Left cardiac atrium (tissue), 4 donors: Measurements from ENCODE around the gene NPEPL1. TPM values are rescaled to one million over a fixed set of nuclear protein-coding genes. Genes with fewer than 3 reads are reported as not detected.
"Not testable (repeated sequence)": the region's sequence is repeated elsewhere in the genome, so short reads cannot be mapped to it uniquely, and the experiment has no call there.

Experiments
- ATAC-seq, 2 donors: fragments of 200-7000 bp; cut with Tn5 transposase; one replicate each; pipeline ENCODE4 v1.9.1; 2020; ENCODE audit warnings: mild to moderate bottlenecking in 2 of 2, moderate library complexity in 2 of 2
- DNase-seq: peaks from one replicate; pipeline ENCODE4 v3.0.0-alpha.2; 2020
- intact Hi-C, 2 donors: fragments of 100-400 bp; cut with DNase I; formaldehyde crosslinking; loops; one replicate each; pipeline versions ENCODE4 v1.14.1 to v1.15.1; 2022 to 2023
- total RNA-seq, 2 donors: library from RNA; stranded (reverse); fragmentation: NEBNext Ultra II Directional; extraction: Animal tissue kit (Norgen Biotek cat#: 25700); gene quantifications; one replicate each; pipeline ENCODE4 v1.2.1, GENCODE V29; 2021
- donor health status: DM: no; HTN: yes; CAD: no.
- donor health status: DM: no; HTN: yes; CAD: no; lungs with severe emphysema.
- donor health status: DM: yes; HTN: yes; CAD: no.
- donor health status: Dilated cardiomyopathy.

NPEPL1 gene
- total RNA-seq, 2 donors from 2014 or later = 19.7 to 20.0 TPM

GRCh38 chr20:58748618-58749017, 56.0 kb downstream of the NPEPL1 start:
- DNase-seq = no peak
- intact Hi-C loops = no loop called here
- no peak for ATAC-seq

- DNase-seq = no peak
- intact Hi-C loops = no loop called here
- no peak for ATAC-seq
Observed at GRCh38 chr20:58749098-58749769, 56.6 kb downstream of the NPEPL1 start.

GRCh38 chr20:58749979-58750378, 57.4 kb downstream of the NPEPL1 start:
- intact Hi-C loops = no loop called here
- DNase-seq (no peak), ATAC-seq (no peak)

DNA sequence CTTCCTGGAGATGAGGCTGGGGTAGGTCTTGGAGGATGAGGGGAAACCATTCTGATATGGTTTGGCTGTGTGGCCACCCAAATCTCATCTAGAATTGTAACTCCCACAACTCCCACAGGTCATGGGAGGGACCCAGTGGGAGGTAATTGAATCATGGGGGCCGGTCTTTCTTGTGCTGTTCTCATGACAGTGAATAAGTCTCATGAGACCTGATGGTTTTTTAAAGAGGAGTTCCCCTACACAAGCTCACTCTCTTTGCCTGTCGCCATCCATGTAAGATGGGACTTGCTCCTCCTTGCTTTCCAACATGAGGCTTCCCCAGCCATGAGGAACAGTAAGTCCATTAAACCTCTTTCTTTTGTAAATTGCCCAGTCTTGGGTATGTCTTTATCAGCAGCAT, 58.1 kb downstream of the NPEPL1 start:
- DNase-seq, ATAC-seq, intact Hi-C loops: not testable (repeated sequence)

DNA sequence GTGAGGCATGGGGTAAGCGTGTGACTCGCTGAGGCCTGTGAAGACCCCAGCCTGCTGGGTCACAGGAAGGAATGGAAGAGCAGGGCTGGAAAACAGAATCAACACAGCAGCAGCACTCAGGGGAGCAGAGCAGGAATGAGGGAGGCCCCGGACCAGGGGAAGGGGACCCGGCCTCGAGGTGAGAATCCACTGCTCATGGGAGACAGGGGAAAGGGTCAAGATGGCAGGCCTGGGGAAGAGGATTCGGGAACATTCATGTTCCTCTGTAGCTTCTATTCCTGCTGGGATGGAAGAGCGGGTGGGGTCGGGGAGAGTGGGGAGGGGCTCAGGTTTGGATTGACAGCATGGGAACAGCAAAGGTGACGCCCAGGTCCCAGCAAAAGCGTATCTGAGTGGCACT, 59.4 kb downstream of the NPEPL1 start:
- intact Hi-C loops = no loop called here
- ATAC-seq (no peak), DNase-seq (no peak)

DNA sequence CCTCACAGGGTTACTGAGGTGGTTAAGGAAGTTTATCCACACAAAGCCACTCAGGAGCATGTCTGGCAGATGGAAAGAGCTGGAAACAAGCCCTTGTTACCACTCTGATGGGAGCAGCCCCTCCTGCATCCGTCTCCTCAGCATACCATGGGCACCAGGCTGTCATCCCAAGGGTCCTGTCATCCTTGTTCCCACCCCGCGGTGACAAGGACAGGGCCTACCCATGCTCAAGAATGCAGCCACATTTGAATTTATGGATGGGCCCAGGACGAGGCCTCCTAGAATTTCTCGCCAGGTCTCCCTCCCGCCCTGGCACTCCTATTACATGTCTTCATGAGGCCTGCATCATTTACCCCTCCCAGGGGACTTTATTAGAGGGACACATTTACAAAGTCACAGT, 60.0 kb downstream of the NPEPL1 start:
- intact Hi-C loops = no loop called here

GRCh38 chr20:58753267-58753921, 60.8 kb downstream of the NPEPL1 start:
- ATAC-seq (no peak), DNase-seq (no peak)
- intact Hi-C loops = no loop called here

More for the DNA sequence above, 60.0 kb downstream of the NPEPL1 start:
- ATAC-seq = no peak
- no peak for DNase-seq

DNA sequence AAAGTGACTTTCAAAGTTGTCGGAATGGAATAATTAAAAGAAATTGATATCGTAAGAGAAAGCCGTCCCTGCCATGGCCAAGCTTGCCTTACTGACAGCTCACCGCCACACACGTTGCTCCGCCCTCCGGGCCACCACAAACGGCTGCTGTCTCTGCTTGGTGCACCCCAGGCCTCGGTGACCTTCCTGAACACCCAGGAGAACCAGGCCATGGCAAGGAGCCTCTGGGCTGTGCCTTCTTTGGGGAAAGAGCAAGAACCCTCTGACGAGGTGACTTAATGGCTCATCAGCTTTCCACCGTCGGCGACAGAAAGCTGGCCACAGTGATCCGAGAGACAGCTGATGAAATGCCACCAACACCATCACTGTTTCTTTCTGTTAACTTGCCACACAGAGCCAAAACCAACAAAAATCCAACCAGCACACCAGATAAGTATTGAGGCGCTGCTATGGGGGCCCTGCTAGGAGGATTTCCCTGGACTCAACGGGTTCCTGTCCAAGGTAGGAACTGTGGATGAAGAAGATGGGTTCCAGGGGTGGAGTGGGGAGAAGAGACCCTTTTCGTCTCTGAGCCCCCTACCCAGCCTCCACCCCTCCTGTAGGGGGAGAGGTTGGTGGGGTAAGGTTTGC, 61.4 kb downstream of the NPEPL1 start:
- ATAC-seq (no peak), DNase-seq (no peak)
- intact Hi-C loops = no loop called here

DNA sequence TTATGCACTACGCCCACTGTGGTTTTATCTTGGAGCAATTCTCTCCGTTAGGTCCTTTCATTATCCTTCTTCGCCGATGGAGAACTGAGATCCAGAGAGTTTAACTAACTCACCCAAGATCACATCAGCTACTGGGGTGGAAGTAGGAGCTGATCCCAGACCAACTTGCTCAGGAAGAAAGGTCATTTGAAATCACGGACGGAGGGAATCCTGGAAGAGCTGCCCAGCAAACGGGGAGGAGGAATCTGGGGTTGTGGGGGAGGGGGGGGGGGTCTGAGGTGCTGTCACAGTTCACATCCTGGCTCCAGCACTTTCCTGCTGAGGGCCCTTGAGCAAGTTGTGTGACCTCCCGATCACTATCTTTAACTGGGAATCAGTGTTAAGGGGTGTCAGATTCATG, 62.0 kb downstream of the NPEPL1 start:
- DNase-seq = no peak
- intact Hi-C loops = no loop called here

GRCh38 chr20:58755062-58755697, 62.6 kb downstream of the NPEPL1 start:
- intact Hi-C loops = no loop called here
- DNase-seq = no peak
- ATAC-seq = no peak

More for the DNA sequence above, 62.0 kb downstream of the NPEPL1 start:
- no peak for ATAC-seq

GRCh38 chr20:58755766-58756449, 63.3 kb downstream of the NPEPL1 start:
- intact Hi-C loops = no loop called here
- DNase-seq (no peak), ATAC-seq (no peak)

GRCh38 chr20:58756450-58756775, 63.8 kb downstream of the NPEPL1 start:
- no peak for DNase-seq
- intact Hi-C loops = no loop called here
- no peak for ATAC-seq

DNA sequence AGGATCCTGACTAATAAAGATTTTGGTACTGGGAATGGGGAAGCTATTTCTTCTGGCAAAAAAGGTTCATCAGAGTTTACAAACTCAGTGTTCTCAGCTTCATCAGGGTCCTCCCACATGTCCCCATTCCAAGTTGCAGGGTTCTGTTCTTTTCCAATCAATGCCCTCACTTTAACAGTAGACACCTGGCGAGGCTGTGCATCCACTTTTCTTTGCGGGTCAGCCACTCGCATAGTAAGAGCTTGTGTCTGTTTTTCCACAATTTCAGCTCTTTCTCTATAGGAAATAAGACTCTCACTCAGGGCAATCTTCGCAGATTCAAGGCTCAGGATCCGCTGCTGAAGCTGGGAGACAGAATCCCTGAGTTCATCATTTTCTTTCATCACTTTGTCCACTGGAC, 65.0 kb downstream of the NPEPL1 start:
- intact Hi-C loops, ATAC-seq, DNase-seq: not testable (repeated sequence)

DNA sequence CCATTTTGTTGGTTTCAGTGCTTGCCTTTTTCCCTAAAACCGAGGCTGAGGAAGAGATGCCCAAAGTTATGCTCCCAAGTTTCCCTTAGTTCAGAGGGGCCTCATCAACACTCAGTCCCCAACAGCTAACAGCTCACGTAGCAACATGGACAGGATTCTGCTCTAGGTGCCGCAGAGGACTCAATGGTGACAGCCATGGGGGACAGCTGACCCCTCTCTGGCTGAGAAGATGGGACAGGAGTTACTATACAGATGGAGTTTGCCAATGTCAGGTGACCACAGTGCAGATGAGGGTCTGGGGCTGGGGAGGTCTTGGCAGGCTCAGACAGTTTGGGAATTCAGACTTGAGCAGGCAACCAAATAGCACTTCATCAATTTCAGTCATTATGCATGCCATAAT, 67.3 kb downstream of the NPEPL1 start:
- intact Hi-C loops = no loop called here
- ATAC-seq (no peak), DNase-seq (no peak)

DNA sequence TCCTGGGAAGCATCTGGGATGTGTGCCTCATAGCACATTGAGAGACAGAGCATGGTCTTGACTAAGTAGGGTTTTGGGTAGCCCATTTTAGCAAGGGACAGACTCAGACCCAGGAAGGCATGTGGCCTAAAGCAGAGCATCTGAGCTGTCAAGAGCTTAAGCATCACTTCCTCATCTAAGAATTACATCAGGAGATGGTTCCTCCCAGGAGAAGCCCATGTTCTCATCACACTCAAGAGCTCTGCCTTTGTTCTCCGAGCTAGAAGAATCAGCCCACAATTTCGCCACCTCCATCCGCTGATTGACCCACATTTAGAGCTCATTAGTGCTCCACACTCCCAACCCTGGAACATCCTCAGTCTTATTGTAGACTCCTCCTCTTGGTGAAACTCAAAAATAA, 68.3 kb downstream of the NPEPL1 start:
- no peak for DNase-seq
- no peak for ATAC-seq
- intact Hi-C loops = no loop called here

DNA sequence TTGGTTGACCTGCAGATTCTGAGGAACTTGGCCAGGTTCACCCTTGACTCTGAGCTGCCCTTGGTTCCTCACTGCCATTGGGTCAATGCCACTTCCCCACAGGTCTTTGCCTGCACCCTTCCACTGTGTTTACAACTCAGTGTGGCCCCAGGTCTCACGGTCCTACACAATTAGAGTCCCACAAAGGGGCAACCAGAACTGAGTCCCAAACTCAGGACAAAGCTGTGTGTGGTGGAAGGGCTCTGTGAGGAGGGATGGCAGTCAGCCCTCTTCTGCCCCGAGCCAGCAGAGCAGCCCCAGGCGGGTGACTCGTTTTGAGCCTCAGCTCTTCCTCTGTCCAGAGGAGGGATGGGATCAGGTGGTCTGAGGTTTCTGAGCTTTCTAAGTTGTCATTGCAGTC, 69.5 kb downstream of the NPEPL1 start:
- DNase-seq (no peak), ATAC-seq (no peak)
- intact Hi-C loops = no loop called here

GRCh38 chr20:58763076-58763475, 70.5 kb downstream of the NPEPL1 start:
- intact Hi-C loops = no loop called here
- ATAC-seq (no peak), DNase-seq (no peak)
